Right lobe of liver (tissue), 4 donors: ENCODE measurements around the gene STAT4.

Source experiments
- CTCF ChIP-seq, 4 donors: fragments of 200-600 bp in 3 of 4; fragments of 450-650 bp in 1 of 4; IDR thresholded peaks; one replicate each; pipeline versions ENCODE4 v1.5.1 to v1.8.0; 2016 to 2022; ENCODE audit warnings: antibody characterized with exemption in 4 of 4, mild to moderate bottlenecking in 2 of 4
- POLR2A ChIP-seq: fragments of 450-650 bp; IDR thresholded peaks from one replicate; pipeline ENCODE4 v1.6.1; 2017; ENCODE audit warnings: antibody characterized with exemption, mild to moderate bottlenecking
- donor health status: DM: no; HTN: no; CAD: no.
- donor health status: DM: no; HTN: no; CAD: no.
- donor health status: DM: no; HTN: yes; CAD: no.

DNA sequence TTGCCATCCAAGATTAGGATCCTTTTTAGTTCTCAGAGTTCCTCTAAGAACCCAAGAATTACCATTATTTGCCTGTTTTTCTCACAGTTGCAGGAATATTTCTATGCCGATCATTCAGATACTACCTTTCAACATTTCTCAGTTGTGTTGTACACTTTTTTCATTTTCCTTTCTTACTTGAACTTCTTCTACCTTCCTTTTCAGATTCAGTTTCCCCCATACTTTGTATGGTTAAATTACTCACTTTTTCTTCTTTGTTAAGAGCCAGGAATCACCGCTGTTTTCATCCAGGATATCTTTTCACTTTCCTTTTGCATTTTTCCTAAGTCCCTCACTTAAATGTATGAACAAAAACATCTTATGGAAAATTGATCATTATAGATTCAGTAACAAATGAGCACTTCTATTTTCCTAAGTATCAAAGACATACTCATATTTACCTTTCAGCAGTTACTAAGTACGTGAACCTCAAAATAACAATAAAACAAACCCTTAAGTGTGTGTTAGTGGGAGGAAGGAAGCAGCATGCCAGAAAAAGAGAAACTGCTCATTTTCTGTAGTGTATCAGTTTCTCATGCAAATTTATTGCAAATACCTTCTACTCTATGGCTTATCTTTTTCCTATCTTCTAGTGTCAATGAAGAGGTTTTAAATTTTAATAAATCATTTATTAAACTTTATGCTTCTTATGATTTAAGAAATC lies 72.5 kb downstream of the STAT4 start:
- no peak for TF ChIP-seq POLR2A
- no peak for TF ChIP-seq CTCF (IDR thresholded peaks at IDR 0.05)
